ENCODE results near the gene TP63.
"Not testable (repeated sequence)": the region's sequence is repeated elsewhere in the genome, so short reads cannot be mapped to it uniquely, and the experiment has no call there.

The TP63 gene

GRCh38 chr3:189631373-189631408 lies at the start of gene TP63:
TP63 (plus strand) TSS chr3:189631389; CDS start chr3:189631516, 127 bp downstream.
- DNase-seq (ENCODE audit: low read depth), result no peak

DNA sequence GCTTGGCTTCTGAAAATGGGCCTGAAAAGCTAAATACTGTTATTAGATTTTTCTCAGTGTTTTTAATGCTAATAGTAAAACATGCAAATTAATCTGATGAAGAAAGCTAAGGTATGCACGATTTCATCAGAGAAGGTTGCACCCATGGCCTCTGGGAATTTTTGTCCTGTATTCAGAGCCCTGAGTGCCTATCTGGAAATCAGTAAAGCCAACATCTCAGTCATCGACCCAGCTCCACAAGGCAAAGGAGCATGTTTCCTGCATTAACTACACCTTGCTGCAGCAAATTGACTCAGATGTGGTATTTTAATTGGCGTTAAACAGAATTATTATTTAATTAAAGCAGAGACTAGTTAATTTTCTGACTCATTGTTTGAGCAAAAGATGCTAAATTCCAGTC lies 49.0 kb upstream of the TP63 start:
- no peak for DNase-seq (ENCODE audit: low read depth)

GRCh38 chr3:189584645-189585044 lies 46.5 kb upstream of the TP63 start:
- DNase-seq (ENCODE audit: low read depth), result no peak

GRCh38 chr3:189586941-189587663 lies 44.1 kb upstream of the TP63 start:
- DNase-seq (ENCODE audit: low read depth), result no peak

DNA sequence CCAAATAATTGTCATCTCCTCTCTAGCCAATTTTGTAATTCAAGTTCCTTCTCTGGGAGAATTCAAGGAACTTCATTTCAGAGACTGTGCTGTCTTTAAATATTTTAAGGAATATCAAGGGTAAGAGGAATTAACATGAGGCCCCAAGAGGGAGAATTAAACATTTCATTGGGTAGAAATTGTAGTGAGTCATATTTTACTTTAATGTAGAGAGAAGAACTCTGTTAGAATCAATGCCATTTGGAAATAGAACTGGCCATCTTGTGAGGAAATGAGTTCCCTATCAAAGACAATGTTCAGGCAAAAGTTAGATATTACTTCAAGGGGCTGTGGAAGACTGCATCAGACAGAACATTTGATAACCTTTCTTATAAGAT lies 43.5 kb upstream of the TP63 start:
- DNase-seq (ENCODE audit: low read depth), result no peak

- no peak for DNase-seq (ENCODE audit: low read depth)
Observed at GRCh38 chr3:189588070-189588469, 43.1 kb upstream of the TP63 start.

DNA sequence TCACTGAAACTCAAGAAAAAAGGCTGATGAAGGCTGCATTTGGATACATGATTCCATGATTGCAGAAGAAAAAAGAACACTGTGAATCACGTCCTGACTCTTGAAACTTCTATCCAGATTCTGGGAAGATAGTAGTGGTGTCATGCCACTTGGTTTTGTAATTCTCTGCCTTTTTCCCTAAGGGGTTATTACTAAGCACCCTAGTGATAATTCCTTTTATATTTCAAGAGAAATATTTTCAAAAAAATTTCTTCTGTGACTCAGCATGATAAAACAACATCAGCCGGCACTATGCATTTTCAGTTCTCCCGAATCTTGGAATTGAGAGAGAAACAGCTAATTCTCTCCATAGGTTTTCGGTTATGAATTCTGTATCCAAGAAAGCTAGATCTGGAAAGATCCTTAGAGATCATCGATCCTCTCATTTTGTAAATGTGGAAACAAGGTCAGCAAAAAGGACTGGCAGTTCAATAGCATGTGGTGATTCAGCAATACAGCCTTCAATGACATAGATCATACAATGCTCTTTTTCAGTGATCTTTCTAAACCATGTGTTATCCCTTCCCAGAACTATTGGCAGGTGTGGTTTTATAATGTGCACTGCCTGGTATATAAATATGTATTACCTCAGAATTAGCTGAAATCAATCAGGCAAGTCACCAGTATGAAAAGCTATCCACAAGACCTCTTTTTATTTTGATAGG lies 42.6 kb upstream of the TP63 start:
- DNase-seq (ENCODE audit: low read depth), result no peak

GRCh38 chr3:189589179-189589569 lies 42.0 kb upstream of the TP63 start:
- no peak for DNase-seq (ENCODE audit: low read depth)

GRCh38 chr3:189590223-189590622 lies 41.0 kb upstream of the TP63 start:
- no peak for DNase-seq (ENCODE audit: low read depth)

GRCh38 chr3:189593581-189593980 lies 37.6 kb upstream of the TP63 start:
- DNase-seq (ENCODE audit: low read depth), result no peak

- DNase-seq (ENCODE audit: low read depth), result not testable (repeated sequence)
Observed at GRCh38 chr3:189596078-189596979, 34.9 kb upstream of the TP63 start.

- no peak for DNase-seq (ENCODE audit: low read depth)
Observed at GRCh38 chr3:189597918-189598317, 33.3 kb upstream of the TP63 start.

DNA sequence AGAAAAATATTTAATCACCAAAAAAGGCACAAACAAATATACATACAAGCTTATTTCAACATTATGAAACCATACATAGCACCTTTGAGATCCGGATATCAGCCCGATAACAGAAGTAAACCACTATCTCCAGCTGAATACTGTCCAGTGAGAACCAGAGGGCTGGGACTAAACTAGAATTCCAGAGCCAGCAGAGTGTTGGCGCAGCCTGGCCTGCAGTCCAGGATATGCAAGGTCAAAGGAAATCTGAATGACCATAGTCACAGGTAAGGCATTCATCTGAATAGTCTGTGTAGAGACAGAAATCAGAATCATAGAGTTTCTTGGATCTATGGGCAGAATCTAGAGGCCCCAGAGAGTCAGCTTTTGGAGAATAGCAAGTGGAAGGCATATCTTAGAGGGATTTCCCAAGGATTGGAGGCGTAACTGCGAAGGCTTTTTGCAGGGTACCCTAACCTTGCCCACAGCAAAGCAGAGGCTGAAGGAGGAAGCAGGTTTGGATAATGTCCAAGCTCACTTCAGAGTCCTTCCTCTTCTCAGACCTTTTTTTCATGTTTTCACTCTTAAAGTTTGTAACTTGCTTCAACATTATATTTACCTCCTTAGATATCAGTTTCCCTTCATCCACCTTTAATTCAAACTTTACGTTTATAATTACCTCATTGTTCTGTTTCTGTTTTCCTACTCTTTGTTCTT lies 32.5 kb upstream of the TP63 start:
- no peak for DNase-seq (ENCODE audit: low read depth)

GRCh38 chr3:189602471-189602870 lies 28.7 kb upstream of the TP63 start:
- DNase-seq (ENCODE audit: low read depth), result no peak

DNA sequence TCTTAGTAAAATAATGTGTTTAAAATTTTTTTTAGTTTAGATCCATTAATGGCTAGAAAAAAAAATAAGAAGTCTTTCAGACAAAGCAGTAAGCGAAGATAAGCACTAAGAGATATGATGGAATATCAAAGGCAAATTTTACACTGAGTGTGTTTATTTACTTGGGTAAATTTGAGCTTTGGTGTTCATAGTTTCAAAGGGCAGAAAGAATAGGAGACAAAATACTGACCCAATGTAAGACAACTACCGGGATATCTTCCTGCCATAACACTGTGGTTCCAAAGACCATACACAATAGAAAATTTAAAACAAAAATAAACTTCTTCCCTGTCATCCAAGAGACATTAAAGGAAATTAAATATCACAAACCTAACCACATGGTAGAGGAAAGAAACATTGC lies 25.5 kb upstream of the TP63 start:
- no peak for DNase-seq (ENCODE audit: low read depth)

- no peak for DNase-seq (ENCODE audit: low read depth)
Observed at GRCh38 chr3:189606774-189607173, 24.4 kb upstream of the TP63 start.

DNA sequence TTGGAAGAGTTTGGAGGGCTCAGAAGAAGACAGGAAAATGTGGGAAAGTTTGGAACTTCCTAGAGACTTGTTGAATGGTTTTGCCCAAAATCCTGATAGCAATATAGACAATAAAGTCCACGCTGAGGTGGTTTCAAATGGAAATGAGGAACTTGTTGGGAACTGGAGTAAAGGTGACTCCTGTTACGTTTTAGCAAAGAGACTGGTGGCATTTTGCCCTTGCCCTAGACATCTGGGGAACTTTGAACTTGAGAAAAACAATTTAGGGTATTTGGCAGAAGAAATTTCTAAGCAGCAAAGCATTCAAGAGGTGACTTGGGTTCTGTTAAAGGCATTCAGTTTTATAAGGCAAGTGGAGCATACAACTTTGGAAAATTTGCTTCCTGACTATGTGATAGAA lies 18.5 kb upstream of the TP63 start:
- DNase-seq (ENCODE audit: low read depth), result not testable (repeated sequence)

- DNase-seq (ENCODE audit: low read depth), result no peak
Observed at GRCh38 chr3:189613122-189613521, 18.1 kb upstream of the TP63 start.

DNA sequence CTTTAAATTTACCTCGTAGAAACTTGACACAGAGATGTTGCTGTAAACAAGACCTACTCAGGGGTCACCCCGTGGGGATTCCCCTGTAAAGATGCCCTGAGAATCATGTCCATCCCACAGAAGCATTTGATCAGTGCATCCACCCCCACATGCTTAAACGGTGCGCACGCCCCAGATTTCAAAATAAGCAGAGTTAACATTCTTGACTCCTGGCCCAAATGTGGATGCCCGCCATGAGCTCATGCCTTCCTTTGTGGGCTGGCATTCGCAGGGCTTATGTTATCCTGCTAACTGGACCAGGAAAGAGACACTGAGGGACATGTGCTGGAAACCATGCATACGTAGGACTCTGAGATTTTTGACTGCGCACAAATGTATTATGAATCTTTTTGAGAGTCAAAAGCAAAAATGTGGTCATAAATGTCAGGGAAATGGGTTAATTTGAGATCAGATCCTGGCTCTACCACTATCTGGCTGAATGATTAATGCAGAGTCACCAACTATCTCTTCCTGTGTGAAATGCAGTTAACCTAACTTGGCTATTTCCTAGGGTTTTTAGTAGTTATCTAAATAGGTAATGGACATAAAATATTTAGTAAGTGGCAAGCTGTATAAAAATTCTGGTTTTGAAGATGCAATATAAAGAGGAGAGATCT lies 9.1 kb upstream of the TP63 start:
- DNase-seq (ENCODE audit: low read depth), result no peak

DNA sequence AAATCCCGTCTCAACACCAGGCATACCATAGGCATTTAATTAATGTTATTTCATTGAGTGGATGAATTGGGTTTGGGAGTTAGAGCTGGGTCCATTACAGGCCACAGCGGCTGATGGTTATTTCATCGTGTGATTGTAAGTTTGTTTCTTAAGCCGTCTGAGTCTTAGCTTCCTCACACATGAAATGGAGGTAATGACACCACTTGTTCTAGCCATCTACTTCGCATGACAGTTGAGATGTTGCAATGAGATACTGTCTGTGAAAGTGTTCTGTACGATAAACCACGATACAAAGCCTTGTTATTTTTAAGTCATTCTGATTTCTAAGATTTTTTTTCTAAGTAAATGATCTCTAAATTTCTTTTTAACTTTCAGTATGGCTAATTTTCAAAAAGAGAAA lies 8.6 kb upstream of the TP63 start:
- DNase-seq (ENCODE audit: low read depth), result no peak

DNA sequence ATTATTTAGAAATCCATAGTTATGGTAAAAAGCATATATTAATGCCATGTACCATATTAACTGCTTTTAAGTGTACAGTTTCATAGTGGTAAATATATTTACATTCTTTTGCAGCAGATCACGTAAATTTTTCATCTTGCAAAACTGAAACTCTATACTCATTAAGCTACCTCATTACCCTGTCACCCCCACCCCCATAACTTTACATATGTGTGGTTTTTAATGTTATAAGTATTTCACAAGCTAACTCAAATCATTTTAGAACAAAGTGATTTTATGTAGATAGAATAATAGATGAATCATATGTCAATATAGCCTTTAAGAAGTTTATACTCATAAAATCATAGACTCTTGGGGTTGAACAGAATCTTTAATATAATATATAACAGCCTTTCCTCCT lies 7.1 kb upstream of the TP63 start:
- no peak for DNase-seq (ENCODE audit: low read depth)

GRCh38 chr3:189625071-189625470 lies 6.1 kb upstream of the TP63 start:
- no peak for DNase-seq (ENCODE audit: low read depth)
